RWPE1 (cell line): ENCODE data around the gene LONP2.

Experiments used
- CTCF ChIA-PET: fragments of 350-600 bp; sonication (Branson Sonifier 250); formaldehyde crosslinking; extraction: SDS; loops from one replicate; lab custom pipeline; 2021; lab: Yijun Ruan, JAX
- POLR2A ChIA-PET: fragments of 400-600 bp; formaldehyde crosslinking; extraction: SDS; loops from one replicate; lab custom pipeline; 2020; ENCODE audit warnings: antibody characterized with exemption; ENCODE audit not compliant: low non-redundant PET; lab: Yijun Ruan, JAX
- DNase-seq: peaks from one replicate; pipeline ENCODE4 v3.0.0; 2012; ENCODE audit warnings: low spot score
- H3K27ac ChIP-seq: fragments of 450-650 bp; 2 replicates; pipeline ENCODE4 v1.5.1; 2017
- CTCF ChIP-seq: fragments of 450-650 bp; conservative IDR thresholded peaks from 2 replicates; pipeline ENCODE4 v1.5.1; 2017; ENCODE audit warnings: low read depth, mild to moderate bottlenecking

Gene LONP2

DNA sequence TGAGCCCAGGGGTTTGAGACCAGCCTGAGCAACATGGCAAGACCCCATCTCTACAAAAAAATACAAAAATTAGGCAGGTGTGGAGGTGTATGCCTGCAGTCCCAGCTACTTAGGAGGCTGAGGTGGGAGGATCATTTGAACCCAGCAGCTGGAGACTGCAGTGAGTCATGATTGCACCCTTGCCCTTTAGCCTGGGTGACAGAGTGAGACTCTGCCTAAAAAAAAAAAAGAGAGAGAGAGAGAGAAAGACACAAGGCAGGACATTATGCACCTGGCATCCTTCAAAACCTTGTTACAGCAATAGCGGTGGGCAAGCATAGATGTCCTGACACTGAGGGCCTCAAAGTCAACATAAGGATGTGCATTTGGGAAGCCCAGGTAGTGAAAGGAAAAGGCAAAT, 161.1 kb downstream of the LONP2 start:
- TF ChIP-seq CTCF = no peak
- DNase-seq = no peak
- ChIA-PET POLR2A (no interaction called here), CTCF (no interaction called here)
- H3K27ac ChIP-seq = no peak overlapping the region

DNA sequence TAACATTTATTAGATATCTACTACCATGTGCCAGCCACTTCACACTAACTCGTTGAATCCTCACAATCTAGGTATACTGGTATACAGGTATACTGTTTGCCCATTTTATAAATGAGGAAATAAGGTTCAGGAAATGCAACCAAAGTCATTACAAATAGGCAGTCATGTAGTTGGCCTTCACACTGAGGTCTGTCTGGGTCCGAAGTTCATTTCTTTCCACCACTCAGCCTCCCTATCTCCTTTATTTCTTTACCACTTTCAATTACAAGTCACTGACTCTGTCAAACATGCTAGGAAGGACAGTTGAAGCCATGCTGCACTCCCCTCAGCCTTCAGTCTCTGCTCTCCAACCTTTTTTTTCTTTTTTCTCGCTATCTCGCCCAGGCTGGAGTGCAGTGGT, 161.8 kb downstream of the LONP2 start:
- ChIA-PET POLR2A (no interaction called here), CTCF (no interaction called here)
- TF ChIP-seq CTCF = no peak
- no peak overlapping the region for H3K27ac ChIP-seq
- DNase-seq = no peak
